Karpas-422 (cell line): ENCODE measurements around the gene AOPEP. TPM values are rescaled to one million over a fixed set of nuclear protein-coding genes. Genes with fewer than 3 reads are reported as not detected.
"Not testable (repeated sequence)": the region's sequence is repeated elsewhere in the genome, so short reads cannot be mapped to it uniquely, and the experiment has no call there.

Source experiments
- DNase-seq: peaks from one replicate; pipeline ENCODE4 v3.0.0-alpha.2; 2015
- H2AFZ ChIP-seq: fragments of 200-600 bp; sonication (generic); 2 replicates; pipeline ENCODE4 v1.6.1; 2014; ENCODE audit warnings: antibody characterized with exemption, low read length, mixed read lengths
- H3K27ac ChIP-seq: fragments of 200-600 bp; sonication (generic); 2 replicates; pipeline ENCODE4 v1.5.1; 2014; ENCODE audit warnings: mild to moderate bottlenecking, low read length, moderate library complexity
- H3K27me3 ChIP-seq: fragments of 200-600 bp; sonication (generic); 2 replicates; pipeline ENCODE4 v1.6.1; 2014; ENCODE audit warnings: low read length, mixed read lengths
- H3K36me3 ChIP-seq: fragments of 200-600 bp; sonication (generic); 2 replicates; pipeline ENCODE4 v1.6.1; 2014; ENCODE audit warnings: low read length, mixed read lengths; ENCODE audit not compliant: insufficient read depth
- H3K4me1 ChIP-seq: fragments of 200-600 bp; sonication (generic); 2 replicates; pipeline ENCODE4 v1.6.1; 2014; ENCODE audit warnings: mild to moderate bottlenecking, low read length, mixed read lengths
- H3K4me2 ChIP-seq: fragments of 200-600 bp; sonication (generic); 2 replicates; pipeline ENCODE4 v1.6.1; 2014; ENCODE audit warnings: low read length, low read depth, mild to moderate bottlenecking; ENCODE audit not compliant: poor library complexity, severe bottlenecking
- H3K4me3 ChIP-seq: fragments of 200-600 bp; sonication (generic); 2 replicates; pipeline ENCODE4 v1.5.1; 2014; ENCODE audit warnings: mild to moderate bottlenecking, antibody characterized with exemption, low read length, mixed read lengths
- H3K79me2 ChIP-seq: fragments of 200-600 bp; sonication (generic); 2 replicates; pipeline ENCODE4 v1.6.1; 2014; ENCODE audit warnings: mild to moderate bottlenecking, low read length, mixed read lengths
- H3K9ac ChIP-seq: fragments of 200-600 bp; sonication (generic); 2 replicates; pipeline ENCODE4 v1.6.0; 2014; ENCODE audit warnings: low read length
- H3K9me2 ChIP-seq: fragments of 200-600 bp; sonication (generic), shearing (Covaris generic); replicated peaks from 2 replicates; pipeline ENCODE4 v1.6.0; 2014; ENCODE audit warnings: mild to moderate bottlenecking, low read length, moderate library complexity; ENCODE audit not compliant: insufficient read depth
- H3K9me3 ChIP-seq: fragments of 300-700, 200-600 bp; sonication (generic); 2 replicates; pipeline ENCODE4 v1.6.1; 2014; ENCODE audit warnings: low read length, mixed read lengths
- H4K20me1 ChIP-seq: fragments of 200-600 bp; sonication (generic); 2 replicates; pipeline ENCODE4 v1.6.1; 2014; ENCODE audit warnings: mild to moderate bottlenecking, antibody characterized with exemption, low read length, low read depth; ENCODE audit not compliant: insufficient read depth
- total RNA-seq: library from RNA; depleted of rRNA; stranded (reverse); fragments of >200 nt; shearing (Covaris generic); gene quantifications from 2 replicates; pipeline ENCODE4 v1.2.3, GENCODE V29; 2014; ENCODE audit warnings: low replicate concordance

Gene AOPEP
- total RNA-seq, 1 experiment from 2014 or later = 22.7 TPM

DNA sequence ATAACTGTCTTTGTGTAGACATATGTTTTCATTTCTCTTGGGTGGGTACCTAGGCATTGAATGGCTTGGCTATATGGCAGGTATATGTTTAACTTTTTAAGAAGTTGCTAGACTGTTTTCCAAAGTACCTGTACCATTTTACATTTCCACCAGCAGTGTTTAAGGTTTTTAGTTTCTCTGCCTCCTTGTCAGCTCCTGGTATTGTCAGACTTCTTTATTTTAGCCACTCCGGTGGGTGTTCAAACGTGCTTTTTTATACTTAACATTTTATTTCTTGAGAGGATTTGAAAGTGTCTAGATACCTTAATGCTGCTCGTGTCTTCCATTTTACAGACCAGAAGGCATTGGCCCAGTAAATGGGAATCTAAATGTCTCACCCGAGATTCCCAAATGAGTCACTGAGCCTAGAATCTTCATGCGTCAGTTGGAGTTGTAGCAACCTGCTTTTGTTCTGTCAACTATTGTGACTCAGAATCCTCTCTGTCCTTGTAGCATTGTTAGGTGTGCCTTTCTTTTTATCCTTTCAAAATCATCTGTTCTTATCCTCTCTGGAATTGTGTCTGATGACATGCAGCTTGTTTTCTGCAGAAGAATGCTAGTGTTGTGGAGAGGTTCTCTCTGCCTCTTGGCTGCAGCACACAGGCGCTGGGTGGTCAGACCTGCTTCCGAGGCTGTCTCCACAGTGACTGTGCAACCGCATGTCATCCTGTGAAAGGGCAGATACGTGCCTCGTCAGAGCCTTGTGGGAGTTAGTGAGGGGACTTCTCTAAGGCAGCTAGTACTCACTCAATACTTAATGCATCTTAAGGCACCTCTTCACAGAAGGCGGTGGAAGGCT, 291.8 kb downstream of the AOPEP start:
- H3K9me3 ChIP-seq = no peaks in the 10 kb centered on the region
- no peak overlapping the region for H3K9ac ChIP-seq
- no peak for DNase-seq
- no peak overlapping the region for H3K4me2 ChIP-seq
- no peaks in the 10 kb centered on the region for H3K27me3 ChIP-seq
- H3K4me3 ChIP-seq = no peak overlapping the region
- no peaks in the 10 kb centered on the region for H4K20me1 ChIP-seq
- H3K4me1 ChIP-seq = no peaks in the 10 kb centered on the region
- H3K79me2 ChIP-seq = no peaks in the 10 kb centered on the region
- no peaks in the 10 kb centered on the region for H3K9me2 ChIP-seq
- no peaks in the 10 kb centered on the region for H3K36me3 ChIP-seq
- H3K27ac ChIP-seq = no peak overlapping the region
- no peak overlapping the region for H2AFZ ChIP-seq

DNA sequence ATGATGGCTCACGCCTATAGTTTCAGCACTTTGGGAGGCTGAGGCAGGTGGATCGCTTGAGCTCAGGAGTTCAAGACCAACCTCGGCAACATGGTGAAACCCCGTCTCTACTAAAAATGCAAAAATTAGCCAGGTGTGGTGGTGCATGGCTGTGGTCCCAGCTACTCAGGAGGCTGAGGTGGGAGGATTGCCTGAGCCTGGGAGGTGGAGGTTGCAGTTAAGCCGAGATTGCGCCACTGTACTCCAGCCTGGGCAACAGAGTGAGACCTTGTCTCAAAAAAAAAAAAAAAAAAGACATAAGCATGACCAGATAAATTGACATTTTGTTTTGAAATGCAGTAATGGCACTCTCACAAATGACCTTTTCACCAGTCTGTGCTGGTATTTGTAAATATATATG, 294.1 kb downstream of the AOPEP start:
- not testable (repeated sequence) for H3K79me2 ChIP-seq, H3K4me1 ChIP-seq, H3K9ac ChIP-seq, H3K36me3 ChIP-seq, H3K27ac ChIP-seq, H2AFZ ChIP-seq, DNase-seq, H3K27me3 ChIP-seq, H3K4me2 ChIP-seq, H3K9me3 ChIP-seq, H4K20me1 ChIP-seq, H3K9me2 ChIP-seq, H3K4me3 ChIP-seq

DNA sequence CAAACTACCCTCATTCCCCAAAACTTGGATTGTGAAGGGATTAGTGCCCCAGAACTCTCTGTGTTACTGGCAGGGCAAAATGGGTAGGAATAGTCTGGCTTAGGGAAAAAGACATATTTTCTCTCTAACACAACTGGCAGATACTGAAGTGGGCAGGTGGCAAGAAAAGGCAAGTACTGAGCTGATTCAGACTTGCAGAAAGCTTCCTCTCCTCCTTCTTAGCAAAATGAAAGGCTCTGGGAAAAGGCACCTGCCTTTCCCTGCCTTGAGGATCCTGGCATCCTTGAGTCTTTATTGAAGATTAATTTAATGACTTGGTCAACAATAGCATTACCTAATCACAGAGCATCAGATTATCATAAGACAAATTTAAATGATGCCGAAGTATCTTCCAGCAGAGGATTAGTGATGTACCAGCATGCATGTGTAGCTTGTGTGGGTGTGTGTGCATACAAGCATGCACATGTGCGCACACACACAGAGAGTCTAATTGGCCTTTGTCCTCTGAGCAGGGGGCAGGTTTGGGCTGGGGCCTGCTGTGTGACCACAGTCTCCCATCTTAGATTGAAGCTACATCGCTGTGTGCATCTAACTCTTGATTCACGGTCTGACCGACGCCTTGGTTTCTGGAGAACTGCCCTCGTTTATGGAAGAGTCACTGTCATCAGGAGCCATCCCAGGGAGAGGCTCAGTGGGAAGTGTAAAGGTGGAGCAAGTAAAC, 294.8 kb downstream of the AOPEP start:
- DNase-seq = no peak
- Histone ChIP-seq H3K27ac (no peak overlapping the region), H2AFZ (no peak overlapping the region), H3K27me3 (no peaks in the 10 kb centered on the region), H3K36me3 (no peaks in the 10 kb centered on the region), H3K4me1 (no peaks in the 10 kb centered on the region), H3K4me2 (no peak overlapping the region), H3K9ac (no peak overlapping the region), H3K9me2 (no peaks in the 10 kb centered on the region), H3K9me3 (no peaks in the 10 kb centered on the region), H3K4me3 (no peak overlapping the region), H4K20me1 (no peaks in the 10 kb centered on the region), H3K79me2 (no peaks in the 10 kb centered on the region)

GRCh38 chr9:95022657-95023056, 296.2 kb downstream of the AOPEP start:
- Histone ChIP-seq H3K9me2 (no peaks in the 10 kb centered on the region), H3K9me3 (no peaks in the 10 kb centered on the region), H2AFZ (no peak overlapping the region), H3K36me3 (no peaks in the 10 kb centered on the region), H3K4me3 (no peak overlapping the region), H3K27ac (no peak overlapping the region), H3K79me2 (no peaks in the 10 kb centered on the region), H3K4me1 (no peaks in the 10 kb centered on the region), H4K20me1 (no peaks in the 10 kb centered on the region), H3K4me2 (no peak overlapping the region), H3K27me3 (no peaks in the 10 kb centered on the region), H3K9ac (no peak overlapping the region)
- no peak for DNase-seq

DNA sequence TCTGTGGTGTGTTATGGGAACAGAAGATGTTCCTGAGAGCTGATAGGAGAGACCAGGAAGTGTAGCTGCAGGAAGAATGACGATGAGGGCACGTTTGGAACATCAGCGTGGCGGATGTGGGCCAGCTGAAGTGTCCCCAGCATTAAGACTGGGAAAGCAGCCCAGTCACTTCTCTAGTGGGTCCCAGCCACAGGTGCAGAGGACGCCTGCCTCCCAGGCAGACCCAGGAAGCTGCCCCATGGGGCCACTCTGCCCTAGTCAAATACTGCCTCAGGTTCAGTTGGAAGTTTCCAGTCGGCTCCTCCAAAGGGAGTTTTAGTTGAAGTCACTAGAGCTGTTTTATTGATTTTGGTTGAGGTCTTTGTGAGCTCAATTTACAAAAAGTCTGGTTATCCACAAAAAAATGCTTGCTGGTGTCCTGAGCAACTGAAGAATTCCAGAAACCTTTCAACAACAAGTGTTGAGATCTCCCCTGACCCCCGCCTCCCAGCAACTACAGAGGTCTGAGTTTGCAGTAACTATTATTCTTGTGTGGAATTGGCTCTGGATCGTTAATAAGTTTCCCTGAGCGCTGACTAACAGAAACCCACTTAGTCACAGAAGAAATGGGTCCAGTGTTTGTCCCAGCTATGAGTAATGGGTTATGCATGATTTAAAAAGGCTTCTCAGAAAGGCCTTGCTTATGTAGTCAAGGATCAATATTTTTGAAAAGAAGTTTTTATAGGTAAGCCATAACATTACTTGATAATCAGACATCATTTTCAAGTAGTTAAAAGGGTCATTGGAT, 296.9 kb downstream of the AOPEP start:
- Histone ChIP-seq H2AFZ (no peak overlapping the region), H3K4me2 (no peak overlapping the region), H3K4me1 (no peaks in the 10 kb centered on the region), H3K9me2 (no peaks in the 10 kb centered on the region), H3K9me3 (no peaks in the 10 kb centered on the region), H3K9ac (no peak overlapping the region), H3K4me3 (no peak overlapping the region), H3K79me2 (no peaks in the 10 kb centered on the region), H3K36me3 (no peaks in the 10 kb centered on the region), H3K27me3 (no peaks in the 10 kb centered on the region), H3K27ac (no peak overlapping the region), H4K20me1 (no peaks in the 10 kb centered on the region)
- DNase-seq = no peak

GRCh38 chr9:95024097-95024671, 297.7 kb downstream of the AOPEP start:
- no peaks in the 10 kb centered on the region for H3K36me3 ChIP-seq
- H4K20me1 ChIP-seq = no peaks in the 10 kb centered on the region; the same call in 1 of the 2 replicates
- no peaks in the 10 kb centered on the region for H3K79me2 ChIP-seq
- H3K27me3 ChIP-seq = no peaks in the 10 kb centered on the region
- no peak overlapping the region for H2AFZ ChIP-seq
- H3K27ac ChIP-seq = no peak overlapping the region
- DNase-seq = no peak
- H3K9ac ChIP-seq = no peak overlapping the region
- no peaks in the 10 kb centered on the region for H3K4me1 ChIP-seq
- H3K4me3 ChIP-seq = no peak overlapping the region
- no peaks in the 10 kb centered on the region for H3K9me3 ChIP-seq
- no peak overlapping the region for H3K4me2 ChIP-seq
- no peaks in the 10 kb centered on the region for H3K9me2 ChIP-seq

GRCh38 chr9:95025213-95026147, 299.0 kb downstream of the AOPEP start:
- Histone ChIP-seq H3K27me3 (no peaks in the 10 kb centered on the region), H3K79me2 (no peaks in the 10 kb centered on the region), H3K9me3 (no peaks in the 10 kb centered on the region), H3K4me3 (no peak overlapping the region), H4K20me1 (peaks cover 5% of the 10 kb centered on the region; the same call in 1 of the 2 replicates), H3K36me3 (no peaks in the 10 kb centered on the region), H3K9me2 (no peaks in the 10 kb centered on the region), H3K9ac (no peak overlapping the region), H3K27ac (no peak overlapping the region), H3K4me1 (peaks cover 9% of the 10 kb centered on the region), H3K4me2 (no peak overlapping the region), H2AFZ (no peak overlapping the region)
- no peak for DNase-seq
